ENCODE measurements around the gene PBX3.

The PBX3 gene

DNA sequence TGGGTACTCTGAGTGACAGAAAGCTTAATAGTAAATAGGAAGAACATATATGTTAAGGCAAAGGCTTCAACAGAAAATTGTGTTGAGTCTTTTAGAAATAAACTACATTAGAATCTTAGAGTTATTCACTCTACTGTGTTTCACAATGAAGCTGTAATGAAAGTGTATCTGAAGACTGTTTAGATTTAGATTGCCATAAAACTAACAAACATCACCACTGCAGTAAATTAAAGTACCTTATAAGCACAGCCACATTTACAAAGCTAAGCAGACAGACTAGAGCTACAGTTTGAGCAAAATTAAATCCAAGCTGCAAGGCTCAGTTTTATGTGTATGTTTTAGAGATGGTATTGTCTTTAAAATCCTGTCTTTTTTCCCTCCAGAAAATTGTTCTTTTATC, 172.4 kb downstream of the PBX3 start:
- Histone ChIP-seq H3K9me2 (replicated peaks; ENCODE audit: low read depth, low read length) (no peaks in the 10 kb centered on the region), H4K20me1 (ENCODE audit: insufficient read depth, low read length, poor library complexity, severe bottlenecking) (no peaks in the 10 kb centered on the region), H3K9ac (ENCODE audit: low read depth, low read length, poor library complexity, severe bottlenecking) (no peak overlapping the region), H3K27me3 (ENCODE audit: insufficient read depth, low read length, poor library complexity, severe bottlenecking) (no peaks in the 10 kb centered on the region), H3K4me3 (ENCODE audit: low read length, poor library complexity, severe bottlenecking) (no peak overlapping the region), H3K9me3 (ENCODE audit: insufficient read depth, low read depth, low read length) (no peaks in the 10 kb centered on the region), H3K4me2 (ENCODE audit: low read depth, low read length, poor library complexity, severe bottlenecking) (no peak overlapping the region), H3K36me3 (ENCODE audit: insufficient read depth, low read length) (peaks cover 19% of the 10 kb centered on the region; the same call in 1 of the 2 replicates), H3F3A (ENCODE audit: low read depth) (no peaks in the 10 kb centered on the region), H3K79me2 (ENCODE audit: insufficient read depth, low read length) (0 out of 2 replicates have a peak, but pooled peaks cover 3% of the 10 kb centered on the region), H3K4me1 (ENCODE audit: insufficient read depth, low read length, poor library complexity, severe bottlenecking) (no peaks in the 10 kb centered on the region), H2AFZ (ENCODE audit: low read length) (no peak overlapping the region)
- TF ChIP-seq, protein P1, sequence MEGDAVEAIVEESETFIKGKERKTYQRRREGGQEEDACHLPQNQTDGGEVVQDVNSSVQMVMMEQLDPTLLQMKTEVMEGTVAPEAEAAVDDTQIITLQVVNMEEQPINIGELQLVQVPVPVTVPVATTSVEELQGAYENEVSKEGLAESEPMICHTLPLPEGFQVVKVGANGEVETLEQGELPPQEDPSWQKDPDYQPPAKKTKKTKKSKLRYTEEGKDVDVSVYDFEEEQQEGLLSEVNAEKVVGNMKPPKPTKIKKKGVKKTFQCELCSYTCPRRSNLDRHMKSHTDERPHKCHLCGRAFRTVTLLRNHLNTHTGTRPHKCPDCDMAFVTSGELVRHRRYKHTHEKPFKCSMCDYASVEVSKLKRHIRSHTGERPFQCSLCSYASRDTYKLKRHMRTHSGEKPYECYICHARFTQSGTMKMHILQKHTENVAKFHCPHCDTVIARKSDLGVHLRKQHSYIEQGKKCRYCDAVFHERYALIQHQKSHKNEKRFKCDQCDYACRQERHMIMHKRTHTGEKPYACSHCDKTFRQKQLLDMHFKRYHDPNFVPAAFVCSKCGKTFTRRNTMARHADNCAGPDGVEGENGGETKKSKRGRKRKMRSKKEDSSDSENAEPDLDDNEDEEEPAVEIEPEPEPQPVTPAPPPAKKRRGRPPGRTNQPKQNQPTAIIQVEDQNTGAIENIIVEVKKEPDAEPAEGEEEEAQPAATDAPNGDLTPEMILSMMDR (conservative IDR thresholded peaks at IDR 0.05; ENCODE audit: low read length), result no peak
- no peak for TF ChIP-seq EZH2phosphoT487 (IDR thresholded peaks at IDR 0.05; ENCODE audit: borderline replicate concordance)

DNA sequence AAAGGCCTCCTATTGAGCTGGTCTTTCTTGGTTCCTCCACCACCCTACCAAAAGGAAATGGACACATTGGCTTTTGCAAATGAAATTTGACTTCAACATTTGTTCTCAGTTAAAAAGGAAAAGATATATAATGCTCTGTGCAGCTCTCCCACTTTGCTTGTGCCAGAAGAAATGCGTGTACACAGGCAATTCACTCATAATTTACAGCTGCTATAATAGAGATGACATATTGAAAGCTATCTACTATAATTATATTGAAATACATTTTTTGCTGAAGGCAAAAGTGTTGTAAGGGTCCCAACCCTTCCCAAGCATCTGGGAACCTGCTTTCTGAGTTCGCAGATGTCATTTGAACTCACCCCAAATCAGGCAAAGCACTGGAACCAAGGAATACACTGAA, 173.2 kb downstream of the PBX3 start:
- no peak overlapping the region for H3K9ac ChIP-seq (ENCODE audit: low read depth, low read length, poor library complexity, severe bottlenecking)
- H3K9me2 ChIP-seq (replicated peaks; ENCODE audit: low read depth, low read length), result no peaks in the 10 kb centered on the region
- no peaks in the 10 kb centered on the region for H3F3A ChIP-seq (ENCODE audit: low read depth)
- H2AFZ ChIP-seq (ENCODE audit: low read length), result no peak overlapping the region
- no peak overlapping the region for H3K4me2 ChIP-seq (ENCODE audit: low read depth, low read length, poor library complexity, severe bottlenecking)
- no peaks in the 10 kb centered on the region for H4K20me1 ChIP-seq (ENCODE audit: insufficient read depth, low read length, poor library complexity, severe bottlenecking)
- peaks cover 19% of the 10 kb centered on the region; the same call in 1 of the 2 replicates for H3K36me3 ChIP-seq (ENCODE audit: insufficient read depth, low read length)
- no peak for TF ChIP-seq EZH2phosphoT487 (IDR thresholded peaks at IDR 0.05; ENCODE audit: borderline replicate concordance)
- TF ChIP-seq, protein P1 (conservative IDR thresholded peaks at IDR 0.05; ENCODE audit: low read length), result no peak
- H3K4me1 ChIP-seq (ENCODE audit: insufficient read depth, low read length, poor library complexity, severe bottlenecking), result no peaks in the 10 kb centered on the region
- no peaks in the 10 kb centered on the region for H3K27me3 ChIP-seq (ENCODE audit: insufficient read depth, low read length, poor library complexity, severe bottlenecking)
- H3K79me2 ChIP-seq (ENCODE audit: insufficient read depth, low read length), result no peaks in the 10 kb centered on the region
- H3K4me3 ChIP-seq (ENCODE audit: low read length, poor library complexity, severe bottlenecking), result no peak overlapping the region
- no peaks in the 10 kb centered on the region for H3K9me3 ChIP-seq (ENCODE audit: insufficient read depth, low read depth, low read length)

DNA sequence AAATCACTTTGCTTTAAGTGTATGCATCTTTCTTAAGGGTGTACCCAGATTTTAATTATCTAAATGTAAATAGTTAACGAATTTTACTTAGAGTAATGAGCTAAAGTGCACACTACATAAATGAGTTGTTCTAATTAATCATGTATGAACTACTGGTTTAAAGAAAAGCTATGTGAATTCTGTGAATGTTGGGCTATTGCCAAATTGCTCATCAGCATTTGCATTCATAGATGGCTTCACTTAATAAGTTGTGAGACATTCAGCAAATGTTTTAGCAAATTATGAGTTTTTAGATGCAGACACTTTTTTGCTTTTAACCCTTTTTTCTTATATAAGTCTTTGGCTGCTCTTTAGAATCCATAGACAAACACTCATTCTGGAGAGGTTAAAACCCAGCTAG, 175.7 kb downstream of the PBX3 start:
- Histone ChIP-seq H3K9ac (ENCODE audit: low read depth, low read length, poor library complexity, severe bottlenecking) (no peak overlapping the region), H3K9me2 (replicated peaks; ENCODE audit: low read depth, low read length) (no peaks in the 10 kb centered on the region), H4K20me1 (ENCODE audit: insufficient read depth, low read length, poor library complexity, severe bottlenecking) (no peaks in the 10 kb centered on the region), H3K4me1 (ENCODE audit: insufficient read depth, low read length, poor library complexity, severe bottlenecking) (no peaks in the 10 kb centered on the region), H3K4me3 (ENCODE audit: low read length, poor library complexity, severe bottlenecking) (no peak overlapping the region), H2AFZ (ENCODE audit: low read length) (no peak overlapping the region), H3K36me3 (ENCODE audit: insufficient read depth, low read length) (0 out of 2 replicates have a peak, but pooled peaks cover 3% of the 10 kb centered on the region), H3K79me2 (ENCODE audit: insufficient read depth, low read length) (no peaks in the 10 kb centered on the region), H3K4me2 (ENCODE audit: low read depth, low read length, poor library complexity, severe bottlenecking) (no peak overlapping the region), H3K9me3 (ENCODE audit: insufficient read depth, low read depth, low read length) (no peaks in the 10 kb centered on the region), H3F3A (ENCODE audit: low read depth) (no peaks in the 10 kb centered on the region), H3K27me3 (ENCODE audit: insufficient read depth, low read length, poor library complexity, severe bottlenecking) (no peaks in the 10 kb centered on the region)
- TF ChIP-seq EZH2phosphoT487 (IDR thresholded peaks at IDR 0.05; ENCODE audit: borderline replicate concordance), result no peak
- TF ChIP-seq, protein P1 (conservative IDR thresholded peaks at IDR 0.05; ENCODE audit: low read length), result no peak
